Measurements from ENCODE around the gene CYP4B1. TPM values are rescaled to one million over a fixed set of nuclear protein-coding genes. Genes with fewer than 3 reads are reported as not detected.
"Not testable (repeated sequence)": the region's sequence is repeated elsewhere in the genome, so short reads cannot be mapped to it uniquely, and the experiment has no call there.

Gene CYP4B1
- total RNA-seq, 2 experiments from 2014 or later: not detected

- DNase-seq; H3K27ac Mint-ChIP-seq; H3K9me3 Mint-ChIP-seq; H3K36me3 Mint-ChIP-seq; H3K4me3 Mint-ChIP-seq; ATAC-seq (ENCODE audit: low read depth); POLR2A ChIA-PET; H3K4me1 Mint-ChIP-seq: not testable (repeated sequence)
- H3K27me3 Mint-ChIP-seq: peaks cover 12% of the 10 kb centered on the region
Observed at GRCh38 chr1:46846386-46846785, 47.5 kb downstream of the CYP4B1 start.

GRCh38 chr1:46857660-46858065, 58.8 kb downstream of the CYP4B1 start:
- peak; percentile 60 for ATAC-seq (ENCODE audit: low read depth)

GRCh38 chr1:46862348-46862747, 63.5 kb downstream of the CYP4B1 start:
- no peak for ATAC-seq (ENCODE audit: low read depth)
- Mint-ChIP-seq H3K27ac (no peak overlapping the region), H3K4me1 (peaks cover 5% of the 10 kb centered on the region), H3K4me3 (no peak overlapping the region), H3K9me3 (peaks cover 3% of the 10 kb centered on the region), H3K36me3 (no peaks in the 10 kb centered on the region), H3K27me3 (peaks cover 20% of the 10 kb centered on the region)
- POLR2A ChIA-PET: no interaction called here
- DNase-seq: no peak

More at GRCh38 chr1:46857660-46858065, 58.8 kb downstream of the CYP4B1 start:
- H3K4me1 Mint-ChIP-seq, POLR2A ChIA-PET, H3K36me3 Mint-ChIP-seq, H3K9me3 Mint-ChIP-seq, DNase-seq, H3K4me3 Mint-ChIP-seq, H3K27ac Mint-ChIP-seq: not testable (repeated sequence)
- peaks cover 22% of the 10 kb centered on the region for H3K27me3 Mint-ChIP-seq

Other genes starting within 250 kb of the CYP4B1 start
- gene KNCN, start 247.4 kb upstream of the CYP4B1 start, total RNA-seq: not detected
- 10 to 100 TPM; 65.4 to 70.2 TPM for gene MKNK1, start 194.8 kb upstream of the CYP4B1 start, total RNA-seq
- gene MOB3C, start 182.2 kb upstream of the CYP4B1 start, total RNA-seq: 10 to 100 TPM; 21.0 to 23.8 TPM
- 10 to 100 TPM; 43.3 to 45.4 TPM for gene ATPAF1, start 130.7 kb upstream of the CYP4B1 start, total RNA-seq
- gene TEX38, start 127.2 kb upstream of the CYP4B1 start, total RNA-seq: not detected
- 10 to 100 TPM; 77.4 to 84.2 TPM for gene EFCAB14, start 79.9 kb upstream of the CYP4B1 start, total RNA-seq
- not detected for gene CYP4A11, start 142.4 kb downstream of the CYP4B1 start, total RNA-seq
- not detected for gene CYP4X1, start 224.6 kb downstream of the CYP4B1 start, total RNA-seq

Data from activated naive CD8-positive, alpha-beta T cell treated with anti-CD3 and anti-CD28 coated beads, Interleukin-2, amount 10 ng/mL, durations not matched to agents 7 days and 5 days (primary cell).